ENCODE measurements around the gene PDZD8. TPM values are rescaled to one million over a fixed set of nuclear protein-coding genes. Genes with fewer than 3 reads are reported as not detected.
A peak's percentile ranks its signal among the peaks of the same experiment; 100 is the strongest.

The PDZD8 gene
- total RNA-seq, 1 donor from 2014 or later = 31.3 TPM

DNA sequence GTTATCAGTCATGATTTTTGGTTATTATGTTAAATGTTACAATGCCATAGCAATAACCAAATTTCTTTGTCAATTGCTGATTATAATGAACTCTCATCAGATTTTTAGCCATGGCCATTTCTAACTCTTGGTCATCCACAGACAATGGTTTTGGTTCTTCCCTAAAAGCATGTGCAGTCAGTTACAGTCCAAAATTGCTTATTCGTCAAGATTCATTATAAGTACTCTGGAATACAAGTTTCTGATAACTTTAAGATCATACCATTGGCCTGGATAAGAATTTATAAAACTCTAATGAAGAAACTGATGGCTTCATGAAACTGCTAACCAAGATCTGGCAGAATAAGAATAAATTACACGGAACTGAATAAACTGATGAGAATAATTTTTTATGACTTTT, 50.9 kb downstream of the PDZD8 start:
- no peaks in the 10 kb centered on the region for H3K36me3 Mint-ChIP-seq (ENCODE audit: low read depth, unreplicated experiment)
- peaks cover 41% of the 10 kb centered on the region for H3K79me2 ChIP-seq (ENCODE audit: insufficient read depth, low read length)
- H3K4me1 ChIP-seq (ENCODE audit: insufficient read depth, low read length) = peaks cover 4% of the 10 kb centered on the region
- H2AFZ ChIP-seq (ENCODE audit: low read depth, low read length) = no peak overlapping the region
- H3K36me3 ChIP-seq (ENCODE audit: insufficient read depth, low read length) = no peaks in the 10 kb centered on the region
- no peak for TF ChIP-seq EZH2 (IDR thresholded peaks at IDR 0.05; ENCODE audit: insufficient read depth, low read length)
- TF ChIP-seq, protein P1, sequence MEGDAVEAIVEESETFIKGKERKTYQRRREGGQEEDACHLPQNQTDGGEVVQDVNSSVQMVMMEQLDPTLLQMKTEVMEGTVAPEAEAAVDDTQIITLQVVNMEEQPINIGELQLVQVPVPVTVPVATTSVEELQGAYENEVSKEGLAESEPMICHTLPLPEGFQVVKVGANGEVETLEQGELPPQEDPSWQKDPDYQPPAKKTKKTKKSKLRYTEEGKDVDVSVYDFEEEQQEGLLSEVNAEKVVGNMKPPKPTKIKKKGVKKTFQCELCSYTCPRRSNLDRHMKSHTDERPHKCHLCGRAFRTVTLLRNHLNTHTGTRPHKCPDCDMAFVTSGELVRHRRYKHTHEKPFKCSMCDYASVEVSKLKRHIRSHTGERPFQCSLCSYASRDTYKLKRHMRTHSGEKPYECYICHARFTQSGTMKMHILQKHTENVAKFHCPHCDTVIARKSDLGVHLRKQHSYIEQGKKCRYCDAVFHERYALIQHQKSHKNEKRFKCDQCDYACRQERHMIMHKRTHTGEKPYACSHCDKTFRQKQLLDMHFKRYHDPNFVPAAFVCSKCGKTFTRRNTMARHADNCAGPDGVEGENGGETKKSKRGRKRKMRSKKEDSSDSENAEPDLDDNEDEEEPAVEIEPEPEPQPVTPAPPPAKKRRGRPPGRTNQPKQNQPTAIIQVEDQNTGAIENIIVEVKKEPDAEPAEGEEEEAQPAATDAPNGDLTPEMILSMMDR (IDR thresholded peaks at IDR 0.05; ENCODE audit: insufficient read depth, low read depth, low read length) = no peak
- FAIRE-seq = no peak
- H3K27me3 ChIP-seq (ENCODE audit: insufficient read depth, low read length) = no peaks in the 10 kb centered on the region
- no peak overlapping the region for H3K27ac ChIP-seq (ENCODE audit: low read depth, low read length)
- no peak for DNase-seq (ENCODE audit: low read depth)
- no peak overlapping the region for H3K4me2 ChIP-seq (ENCODE audit: low read length)
- no peaks in the 10 kb centered on the region for H3K27me3 Mint-ChIP-seq (ENCODE audit: low read depth, unreplicated experiment)
- H3K9me3 Mint-ChIP-seq (ENCODE audit: unreplicated experiment) = no peaks in the 10 kb centered on the region
- no peak overlapping the region for H3K4me3 Mint-ChIP-seq (ENCODE audit: unreplicated experiment)
- H3K4me3 ChIP-seq (ENCODE audit: insufficient read depth, low read depth, low read length) = no peak overlapping the region
- no peak overlapping the region for H3K9ac ChIP-seq (ENCODE audit: low read length)
- no peaks in the 10 kb centered on the region for H3K9me3 ChIP-seq (ENCODE audit: insufficient read depth, low read depth, low read length)
- peaks cover 78% of the 10 kb centered on the region for H4K20me1 ChIP-seq (ENCODE audit: insufficient read depth, low read length)
- H3K27ac Mint-ChIP-seq (ENCODE audit: unreplicated experiment) = no peak overlapping the region
- peaks cover 7% of the 10 kb centered on the region for H3K4me1 Mint-ChIP-seq (ENCODE audit: low read depth, unreplicated experiment)

DNA sequence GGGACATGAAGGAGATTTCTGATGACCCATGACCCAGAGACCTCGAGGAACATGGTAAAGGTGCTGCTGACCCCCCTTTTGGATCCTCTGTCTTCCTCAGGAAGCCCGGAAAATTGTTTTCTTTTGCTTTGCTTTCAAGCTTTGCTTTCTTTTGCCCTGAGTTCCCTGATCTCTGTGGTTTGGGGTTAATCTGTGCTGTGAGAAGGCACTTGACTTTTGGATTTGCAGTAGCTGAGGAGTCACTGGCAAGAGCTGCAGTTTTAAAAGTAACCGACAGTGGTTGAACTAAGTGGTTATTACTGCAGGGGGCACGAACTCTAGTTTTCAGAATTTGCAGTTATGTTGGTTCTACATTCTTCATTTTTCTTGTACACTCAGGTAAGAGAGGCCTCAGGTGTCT, 53.0 kb downstream of the PDZD8 start:
- Mint-ChIP-seq H3K4me1 (ENCODE audit: low read depth, unreplicated experiment) (peaks cover 7% of the 10 kb centered on the region), H3K4me3 (ENCODE audit: unreplicated experiment) (no peak overlapping the region), H3K27me3 (ENCODE audit: low read depth, unreplicated experiment) (no peaks in the 10 kb centered on the region), H3K9me3 (ENCODE audit: unreplicated experiment) (no peaks in the 10 kb centered on the region), H3K27ac (ENCODE audit: unreplicated experiment) (no peak overlapping the region), H3K36me3 (ENCODE audit: low read depth, unreplicated experiment) (no peaks in the 10 kb centered on the region)
- Histone ChIP-seq H3K27me3 (ENCODE audit: insufficient read depth, low read length) (no peaks in the 10 kb centered on the region), H3K36me3 (ENCODE audit: insufficient read depth, low read length) (no peaks in the 10 kb centered on the region), H3K4me3 (ENCODE audit: insufficient read depth, low read depth, low read length) (no peak overlapping the region), H2AFZ (ENCODE audit: low read depth, low read length) (no peak overlapping the region), H4K20me1 (ENCODE audit: insufficient read depth, low read length) (peaks cover 72% of the 10 kb centered on the region), H3K79me2 (ENCODE audit: insufficient read depth, low read length) (peaks cover 26% of the 10 kb centered on the region), H3K4me1 (ENCODE audit: insufficient read depth, low read length) (peaks cover 4% of the 10 kb centered on the region), H3K9me3 (ENCODE audit: insufficient read depth, low read depth, low read length) (no peaks in the 10 kb centered on the region), H3K27ac (ENCODE audit: low read depth, low read length) (no peak overlapping the region), H3K4me2 (ENCODE audit: low read length) (no peak overlapping the region), H3K9ac (ENCODE audit: low read length) (no peak overlapping the region)
- no peak for FAIRE-seq
- DNase-seq (ENCODE audit: low read depth) = no peak
- TF ChIP-seq, protein P1 (IDR thresholded peaks at IDR 0.05; ENCODE audit: insufficient read depth, low read depth, low read length) = no peak

DNA sequence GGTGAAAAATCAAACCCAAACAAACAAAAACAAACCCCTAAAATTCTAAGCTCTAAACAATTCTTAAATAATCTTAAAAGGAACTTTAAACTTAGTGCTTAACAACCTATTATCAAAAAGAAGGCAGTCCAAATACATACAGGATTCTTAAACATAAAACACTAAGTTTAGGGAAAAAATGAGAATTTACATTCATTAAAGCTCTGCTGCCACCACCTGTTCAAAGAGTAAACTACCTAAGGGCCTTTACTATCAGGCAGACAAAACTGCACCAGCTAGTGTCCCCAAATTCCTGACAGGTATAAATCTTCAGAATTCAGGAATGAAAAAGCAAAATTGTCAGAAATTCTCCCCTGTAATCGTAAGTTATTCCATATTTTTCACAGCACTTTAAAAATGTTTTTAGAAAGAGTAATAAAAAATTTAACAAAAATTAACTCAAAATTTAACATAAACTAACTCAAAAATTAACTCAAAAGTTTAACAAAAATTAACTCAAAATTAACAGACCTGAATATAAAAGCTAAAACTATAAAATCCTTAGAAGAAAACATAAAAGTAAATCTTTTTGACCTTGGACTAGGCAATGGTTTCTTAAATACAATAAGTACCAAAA, 55.1 kb downstream of the PDZD8 start:
- H3K79me2 ChIP-seq (ENCODE audit: insufficient read depth, low read length) = peaks cover 17% of the 10 kb centered on the region
- H3K4me1 ChIP-seq (ENCODE audit: insufficient read depth, low read length) = peaks cover 4% of the 10 kb centered on the region
- TF ChIP-seq, protein P1 (IDR thresholded peaks at IDR 0.05; ENCODE audit: insufficient read depth, low read depth, low read length) = peak; percentile 56
- no peak for TF ChIP-seq EZH2 (IDR thresholded peaks at IDR 0.05; ENCODE audit: insufficient read depth, low read length)
- Mint-ChIP-seq H3K27ac (ENCODE audit: unreplicated experiment) (no peak overlapping the region), H3K9me3 (ENCODE audit: unreplicated experiment) (no peaks in the 10 kb centered on the region), H3K4me1 (ENCODE audit: low read depth, unreplicated experiment) (peaks cover 7% of the 10 kb centered on the region), H3K27me3 (ENCODE audit: low read depth, unreplicated experiment) (no peaks in the 10 kb centered on the region), H3K36me3 (ENCODE audit: low read depth, unreplicated experiment) (no peaks in the 10 kb centered on the region), H3K4me3 (ENCODE audit: unreplicated experiment) (no peak overlapping the region)
- H3K9me3 ChIP-seq (ENCODE audit: insufficient read depth, low read depth, low read length) = no peaks in the 10 kb centered on the region
- H3K4me3 ChIP-seq (ENCODE audit: insufficient read depth, low read depth, low read length) = no peak overlapping the region
- H3K27ac ChIP-seq (ENCODE audit: low read depth, low read length) = no peak overlapping the region
- FAIRE-seq = peak; percentile 5
- no peak overlapping the region for H3K9ac ChIP-seq (ENCODE audit: low read length)
- H4K20me1 ChIP-seq (ENCODE audit: insufficient read depth, low read length) = peaks cover 58% of the 10 kb centered on the region
- H2AFZ ChIP-seq (ENCODE audit: low read depth, low read length) = no peak overlapping the region
- H3K4me2 ChIP-seq (ENCODE audit: low read length) = no peak overlapping the region
- H3K27me3 ChIP-seq (ENCODE audit: insufficient read depth, low read length) = no peaks in the 10 kb centered on the region
- no peak for DNase-seq (ENCODE audit: low read depth)
- H3K36me3 ChIP-seq (ENCODE audit: insufficient read depth, low read length) = no peaks in the 10 kb centered on the region
